Fibroblast of skin of scalp (primary cell): ENCODE measurements around the gene DIAPH1.

ENCODE experiments used
- DNase-seq: peaks from one replicate; pipeline ENCODE4 v3.0.0-alpha.2; 2013

Gene DIAPH1

DNA sequence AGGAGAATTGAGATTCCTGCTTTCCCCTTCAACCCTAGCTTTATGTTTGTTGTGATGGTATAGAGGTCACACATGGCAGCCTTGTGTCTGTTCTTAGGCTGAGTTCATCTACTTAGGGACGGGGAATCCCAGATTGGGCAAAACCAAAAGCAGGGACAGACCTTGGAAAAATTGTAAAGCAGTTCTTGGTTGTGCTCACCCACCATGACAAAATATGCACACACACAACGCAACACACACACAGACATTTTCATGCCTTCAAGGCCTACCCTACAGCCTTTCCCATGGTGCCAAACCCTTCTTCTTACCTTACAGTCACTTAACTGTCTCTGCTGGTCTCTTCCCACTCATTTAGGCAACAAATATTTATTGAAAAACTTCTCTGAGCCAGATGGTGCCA, 115.1 kb downstream of the DIAPH1 start:
- DNase-seq = no peak

DNA sequence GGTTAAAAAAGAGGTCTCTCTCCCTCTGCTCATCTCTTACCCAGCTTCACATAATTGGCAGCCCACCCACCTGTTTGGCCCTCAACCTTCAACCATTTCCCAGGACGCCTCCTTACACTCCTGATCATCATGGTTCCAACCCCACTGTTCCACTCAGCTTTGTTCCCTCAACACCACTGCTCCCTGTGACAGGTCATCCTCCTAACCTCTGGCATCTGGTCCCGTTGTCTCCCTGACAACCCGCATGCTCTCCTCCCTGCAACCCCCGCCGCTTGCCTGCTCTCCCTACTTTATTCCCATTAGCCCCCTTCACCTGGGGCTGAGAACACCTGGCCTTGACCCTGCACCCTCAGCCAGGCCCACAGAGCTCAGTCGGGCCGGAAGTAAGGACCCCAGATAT, 117.0 kb downstream of the DIAPH1 start:
- no peak for DNase-seq

DNA sequence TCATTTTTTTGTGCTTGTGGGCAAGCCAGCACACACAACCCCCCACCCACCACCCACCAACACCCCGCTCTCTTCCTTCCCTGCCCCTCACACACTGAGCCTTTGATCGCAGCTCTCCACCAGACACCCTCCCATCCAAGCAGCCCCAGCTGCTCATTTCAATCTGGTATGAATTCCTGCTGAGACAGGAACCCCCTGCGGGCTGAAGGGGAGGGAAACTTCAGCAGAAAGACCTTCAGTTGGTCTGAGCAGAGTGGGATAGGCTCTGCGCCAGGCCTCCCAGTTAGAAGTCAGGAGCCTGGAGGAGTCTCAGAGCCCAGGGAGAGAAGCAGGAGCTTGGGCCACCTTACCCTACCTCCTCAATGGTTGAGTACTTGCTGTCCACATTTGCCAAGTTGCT, 122.8 kb downstream of the DIAPH1 start:
- peak; percentile 95 for DNase-seq

DNA sequence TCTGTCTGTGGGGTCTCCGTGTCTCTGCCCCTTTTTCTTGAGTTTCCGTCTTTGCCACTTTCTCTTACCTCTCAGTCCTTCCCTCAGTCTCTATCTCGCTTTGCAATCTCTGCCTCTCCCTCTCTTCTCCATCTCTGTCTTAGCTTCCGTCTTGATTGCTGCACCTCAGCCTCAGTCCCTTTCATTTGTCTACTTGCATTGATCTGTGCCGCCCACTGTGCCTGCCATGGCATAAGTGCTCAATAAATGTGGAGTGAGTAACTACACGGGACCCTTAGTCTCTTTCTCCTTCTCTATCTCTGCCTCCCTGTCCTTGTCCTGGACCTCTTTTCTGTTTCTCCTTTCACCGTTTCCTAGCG, 123.4 kb downstream of the DIAPH1 start:
- no peak for DNase-seq

DNA sequence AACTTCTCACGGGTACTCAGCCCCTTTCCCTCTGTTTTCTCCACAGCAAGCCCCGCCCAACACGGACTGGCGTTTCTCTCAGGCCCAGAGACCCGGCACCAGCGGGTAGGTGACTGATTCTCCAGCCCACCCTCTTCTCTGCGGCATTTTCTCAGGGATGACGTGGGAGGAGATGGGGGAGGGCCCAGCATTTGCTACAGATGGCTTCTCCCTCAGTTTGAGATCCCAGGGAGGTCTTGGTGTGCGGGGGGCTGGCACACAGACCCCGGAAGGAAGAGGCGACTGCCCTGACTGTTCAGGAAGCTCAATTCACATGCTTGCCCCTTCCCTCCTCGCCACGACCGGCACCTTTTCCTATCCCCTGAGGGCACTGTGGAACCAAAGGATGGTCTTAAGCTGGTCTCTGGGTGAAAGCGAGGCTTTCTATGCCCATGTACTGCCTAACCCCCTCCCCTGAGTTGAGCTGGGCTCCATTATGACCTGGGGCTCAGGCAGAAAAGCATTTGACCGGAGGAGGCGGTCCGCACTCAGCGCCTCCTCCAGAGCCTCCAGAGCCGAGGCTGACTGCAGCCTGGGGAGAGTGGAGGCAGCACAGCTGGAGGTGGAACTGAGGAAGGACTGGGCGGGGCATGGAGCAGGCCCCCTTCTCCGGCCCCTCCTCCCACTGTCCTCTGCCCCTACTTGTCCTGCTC, 123.9 kb downstream of the DIAPH1 start:
- DNase-seq = peak; percentile 66

DNA sequence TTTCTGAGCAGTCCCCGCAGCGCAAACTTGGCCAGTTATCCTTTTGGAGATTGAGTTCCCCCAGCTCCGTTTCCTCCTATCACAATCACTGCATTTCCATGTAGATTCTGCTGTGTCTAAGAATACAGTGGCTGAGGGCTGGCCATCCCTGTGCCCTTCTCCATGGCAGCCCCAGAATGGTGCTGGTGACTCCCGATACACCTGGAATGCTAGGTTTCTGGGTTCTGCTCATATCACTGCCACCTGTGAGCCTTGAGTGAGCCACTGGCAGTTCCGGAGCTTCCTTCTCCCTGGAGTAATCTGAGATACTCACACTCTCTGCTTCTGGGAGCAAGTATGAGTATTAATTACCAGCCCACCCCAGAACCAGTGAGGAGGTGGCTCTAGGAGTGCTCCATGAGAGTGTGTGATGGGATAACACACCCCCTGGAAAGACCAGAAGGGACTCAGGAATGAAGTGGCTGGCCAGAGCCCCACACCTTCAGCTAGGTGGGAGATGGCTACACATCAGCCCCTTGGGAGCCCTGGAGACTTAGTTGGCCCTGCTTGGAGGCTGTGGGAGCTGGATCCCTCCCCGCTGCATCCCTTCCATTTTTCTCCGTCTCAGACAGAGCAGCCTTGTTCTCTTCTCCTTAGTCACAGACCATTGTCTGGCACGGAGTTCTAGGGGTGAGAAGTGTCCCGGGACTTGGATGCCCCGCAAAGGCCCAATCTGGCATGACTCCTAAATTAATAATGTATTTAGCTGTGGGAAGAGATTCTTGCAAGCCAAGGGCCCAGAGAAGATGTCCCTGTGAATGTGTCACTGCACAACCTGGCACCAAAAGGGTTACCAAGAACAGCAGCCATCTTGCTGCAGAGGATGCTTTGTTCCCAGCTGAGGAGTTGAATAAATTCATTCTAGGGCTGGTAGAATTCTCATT, 125.0 kb downstream of the DIAPH1 start:
- DNase-seq = peak; percentile 86

DNA sequence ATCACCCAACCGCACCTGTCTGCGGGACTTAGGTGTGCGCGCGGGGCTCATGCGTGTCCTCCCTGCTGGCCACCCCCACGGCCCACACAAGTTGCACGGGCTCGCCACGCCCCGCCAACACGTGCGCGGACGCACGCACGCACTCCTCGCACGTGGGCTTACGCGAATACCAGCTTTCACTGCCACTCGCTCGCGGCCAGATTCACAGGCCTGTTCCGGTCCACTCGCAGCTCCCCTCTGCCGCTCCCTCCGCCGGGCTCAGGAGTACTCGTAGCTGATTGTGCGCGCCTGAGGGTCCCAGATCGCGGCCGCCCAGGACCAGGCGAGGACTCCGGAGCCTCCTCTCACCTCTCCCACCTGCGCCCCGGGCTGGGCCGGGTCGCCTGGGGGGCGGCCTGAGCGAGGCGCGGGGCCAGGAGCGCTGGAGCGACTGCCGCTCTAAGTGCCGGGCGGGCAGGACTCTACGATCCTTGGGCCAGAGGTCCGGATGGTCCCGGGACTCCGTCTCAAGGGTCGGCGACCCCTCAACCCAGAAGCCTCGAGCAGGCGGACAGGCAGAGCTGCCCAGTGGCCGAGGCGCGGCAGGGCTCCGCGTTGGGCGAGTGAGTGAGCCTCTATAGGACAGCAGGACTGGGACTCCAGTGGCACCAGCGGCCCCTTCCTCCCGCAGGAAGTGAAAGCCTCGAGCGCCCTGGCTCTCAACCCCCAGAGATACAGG, 126.5 kb downstream of the DIAPH1 start:
- DNase-seq = no peak

DNA sequence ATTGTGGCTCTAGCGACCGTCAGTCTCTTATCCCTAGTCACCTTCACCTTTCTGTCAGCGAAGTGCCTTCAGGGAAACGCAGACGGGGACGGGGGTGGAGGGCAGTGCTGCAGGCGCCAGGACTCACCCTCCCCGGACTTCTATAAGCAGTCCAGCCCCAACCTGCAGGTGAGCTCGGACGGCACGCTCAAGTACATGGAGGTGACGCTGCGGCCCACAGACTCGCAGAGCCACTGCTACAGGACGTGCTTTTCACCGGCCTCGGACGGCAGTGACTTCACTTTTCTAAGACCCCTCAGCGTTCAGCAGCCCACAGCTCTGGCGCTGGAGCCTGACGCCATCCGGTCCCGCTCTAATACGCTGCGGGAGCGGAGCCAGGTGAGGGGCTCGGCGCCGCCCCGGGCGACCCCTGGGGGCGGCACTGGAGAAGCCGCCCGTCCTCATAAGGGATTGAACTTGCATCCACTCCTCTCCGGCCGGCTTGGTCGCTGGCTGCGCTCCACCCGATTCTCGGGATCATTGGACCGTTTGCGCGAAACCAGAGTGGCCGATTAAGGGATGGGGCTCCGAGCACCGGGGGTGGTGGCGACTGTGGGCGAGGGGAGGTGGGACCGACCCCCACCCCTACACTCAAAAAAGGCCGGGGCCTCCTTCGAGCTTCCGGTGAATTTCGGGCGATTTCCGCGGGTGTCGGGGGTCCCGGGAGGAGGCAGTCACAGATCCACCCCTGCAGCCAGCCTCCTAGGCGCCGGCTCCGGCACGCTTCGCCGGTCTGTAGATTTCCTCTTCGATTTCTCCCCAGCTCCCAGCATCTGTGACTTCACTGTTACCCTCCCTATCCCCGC, 127.3 kb downstream of the DIAPH1 start:
- DNase-seq = no peak

DNA sequence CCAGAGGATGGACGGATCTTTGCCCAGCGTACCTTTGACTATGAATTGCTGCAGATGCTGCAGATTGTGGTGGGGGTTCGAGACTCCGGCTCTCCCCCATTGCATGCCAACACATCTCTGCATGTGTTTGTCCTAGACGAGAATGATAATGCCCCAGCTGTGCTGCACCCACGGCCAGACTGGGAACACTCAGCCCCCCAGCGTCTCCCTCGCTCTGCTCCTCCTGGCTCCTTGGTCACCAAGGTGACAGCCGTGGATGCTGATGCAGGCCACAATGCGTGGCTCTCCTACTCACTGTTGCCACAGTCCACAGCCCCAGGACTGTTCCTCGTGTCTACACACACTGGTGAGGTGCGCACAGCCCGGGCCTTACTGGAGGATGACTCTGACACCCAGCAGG, 128.0 kb downstream of the DIAPH1 start:
- no peak for DNase-seq

DNA sequence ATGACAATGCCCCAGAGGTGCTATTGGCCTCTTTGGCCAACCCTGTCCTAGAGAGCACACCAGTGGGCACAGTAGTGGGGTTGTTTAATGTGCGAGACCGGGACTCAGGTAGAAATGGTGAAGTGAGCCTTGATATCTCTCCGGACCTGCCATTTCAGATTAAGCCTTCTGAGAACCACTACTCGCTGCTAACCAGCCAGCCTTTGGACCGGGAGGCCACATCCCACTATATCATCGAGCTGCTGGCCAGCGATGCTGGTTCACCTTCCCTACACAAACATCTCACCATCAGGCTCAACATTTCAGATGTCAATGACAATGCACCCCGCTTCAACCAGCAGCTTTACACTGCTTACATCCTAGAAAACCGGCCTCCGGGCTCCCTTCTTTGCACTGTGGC, 128.5 kb downstream of the DIAPH1 start:
- DNase-seq = no peak

DNA sequence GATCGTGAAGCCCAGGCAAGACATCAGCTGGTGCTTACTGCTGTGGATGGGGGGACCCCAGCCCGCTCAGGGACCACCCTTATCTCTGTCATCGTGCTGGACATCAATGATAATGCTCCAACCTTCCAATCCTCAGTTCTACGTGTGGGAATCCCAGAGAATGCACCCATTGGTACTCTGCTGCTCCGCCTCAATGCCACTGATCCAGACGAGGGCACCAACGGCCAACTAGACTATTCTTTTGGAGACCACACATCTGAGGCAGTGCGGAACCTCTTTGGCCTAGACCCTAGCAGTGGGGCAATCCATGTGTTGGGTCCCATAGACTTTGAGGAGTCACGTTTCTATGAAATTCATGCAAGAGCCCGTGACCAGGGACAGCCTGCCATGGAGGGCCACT, 129.0 kb downstream of the DIAPH1 start:
- DNase-seq = no peak

DNA sequence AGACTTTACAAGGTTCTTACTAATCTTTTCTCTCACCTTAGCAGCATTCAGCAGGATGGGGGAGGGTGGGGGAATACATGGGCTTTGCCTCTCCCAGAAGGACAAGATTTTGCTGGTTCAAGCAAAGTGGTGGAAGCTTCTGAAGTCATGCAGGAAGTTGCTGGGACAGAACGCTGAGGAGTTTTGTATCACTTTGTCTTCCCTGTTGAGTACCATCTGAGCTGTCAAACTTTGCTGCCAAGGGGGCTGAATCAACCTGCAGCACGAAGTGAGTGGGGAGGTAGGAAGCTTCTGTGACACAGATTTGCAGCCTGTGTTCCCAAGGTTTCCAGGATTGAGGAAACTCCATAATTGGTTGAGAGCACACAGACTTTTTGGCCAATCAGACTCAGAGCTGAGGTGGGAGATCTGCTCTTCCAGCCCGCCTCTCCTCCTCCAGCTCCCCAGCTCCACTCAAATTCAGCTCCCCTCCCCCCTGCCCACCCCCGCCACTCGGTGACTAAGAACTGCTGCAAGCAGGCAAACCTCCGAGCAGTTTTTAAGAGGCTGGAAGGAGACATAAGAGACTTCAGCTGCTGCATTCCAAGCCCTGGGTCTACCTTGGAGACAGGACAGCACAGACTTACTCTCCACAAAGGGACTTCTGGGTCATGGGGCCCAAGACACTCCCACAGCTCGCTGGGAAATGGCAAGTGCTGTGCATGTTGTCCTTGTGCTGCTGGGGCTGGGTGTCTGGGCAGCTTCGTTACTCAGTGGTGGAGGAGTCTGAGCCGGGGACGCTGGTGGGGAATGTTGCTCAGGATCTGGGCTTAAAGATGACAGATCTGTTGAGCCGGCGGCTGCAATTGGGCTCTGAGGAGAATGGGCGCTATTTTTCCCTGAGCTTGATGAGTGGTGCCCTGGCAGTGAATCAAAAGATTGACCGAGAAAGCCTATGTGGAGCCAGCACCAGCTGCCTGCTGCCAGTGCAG, 129.9 kb downstream of the DIAPH1 start, which contains the start of gene PCDHGC5:
PCDHGC5 (plus strand) TSS at position 491 of the 971 bp plus-strand sequence; CDS start at position 651, 160 bp downstream.
- peak; percentile 80 for DNase-seq

DNA sequence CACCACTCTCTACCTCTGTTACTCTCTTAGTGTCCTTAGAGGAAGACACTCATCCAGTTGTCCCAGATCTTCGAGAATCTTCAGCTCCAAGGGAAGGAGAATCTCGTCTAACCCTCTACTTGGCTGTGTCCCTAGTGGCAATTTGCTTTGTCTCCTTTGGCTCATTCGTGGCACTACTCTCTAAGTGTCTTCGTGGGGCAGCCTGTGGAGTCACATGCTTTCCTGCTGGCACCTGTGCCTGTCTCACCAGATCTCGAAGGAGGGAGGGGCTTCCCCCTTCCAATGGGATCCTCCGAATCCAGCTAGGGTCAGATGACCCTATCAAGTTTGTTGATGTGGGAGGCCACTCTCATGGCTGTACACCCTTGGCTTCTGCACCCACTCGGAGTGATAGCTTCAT, 131.7 kb downstream of the DIAPH1 start:
- DNase-seq = no peak

DNA sequence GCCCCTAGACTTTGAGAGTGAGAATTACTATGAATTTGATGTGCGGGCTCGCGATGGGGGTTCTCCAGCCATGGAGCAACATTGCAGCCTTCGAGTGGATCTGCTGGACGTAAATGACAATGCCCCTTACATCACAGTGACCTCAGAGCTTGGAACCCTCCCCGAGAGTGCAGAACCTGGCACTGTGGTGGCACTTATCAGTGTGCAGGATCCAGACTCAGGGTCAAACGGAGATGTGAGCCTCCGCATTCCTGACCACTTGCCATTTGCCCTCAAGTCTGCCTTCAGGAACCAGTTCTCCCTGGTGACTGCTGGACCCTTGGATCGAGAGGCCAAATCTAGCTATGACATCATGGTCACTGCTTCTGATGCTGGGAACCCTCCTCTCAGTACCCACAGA, 132.7 kb downstream of the DIAPH1 start:
- DNase-seq = no peak

DNA sequence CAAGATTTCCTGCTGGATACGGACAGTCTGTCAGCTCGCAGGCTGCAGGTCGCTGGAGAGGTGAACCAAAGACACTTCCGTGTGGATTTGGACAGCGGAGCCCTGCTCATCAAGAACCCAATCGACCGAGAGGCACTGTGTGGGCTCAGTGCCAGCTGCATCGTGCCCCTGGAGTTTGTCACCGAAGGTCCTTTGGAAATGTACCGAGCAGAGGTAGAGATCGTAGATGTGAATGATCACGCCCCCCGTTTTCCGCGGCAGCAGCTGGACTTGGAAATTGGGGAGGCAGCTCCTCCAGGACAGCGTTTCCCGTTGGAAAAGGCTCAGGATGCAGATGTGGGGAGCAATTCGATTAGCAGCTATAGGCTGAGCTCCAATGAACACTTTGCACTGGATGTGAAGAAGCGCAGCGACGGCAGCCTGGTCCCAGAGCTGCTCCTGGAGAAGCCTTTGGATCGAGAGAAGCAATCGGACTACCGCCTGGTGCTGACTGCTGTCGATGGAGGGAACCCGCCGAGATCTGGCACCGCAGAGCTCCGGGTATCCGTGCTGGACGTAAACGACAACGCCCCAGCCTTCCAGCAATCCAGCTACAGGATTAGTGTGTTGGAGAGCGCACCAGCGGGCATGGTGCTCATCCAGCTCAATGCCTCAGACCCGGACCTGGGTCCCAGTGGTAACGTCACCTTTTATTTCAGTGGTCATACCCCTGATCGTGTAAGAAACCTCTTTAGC, 133.3 kb downstream of the DIAPH1 start:
- DNase-seq = no peak

DNA sequence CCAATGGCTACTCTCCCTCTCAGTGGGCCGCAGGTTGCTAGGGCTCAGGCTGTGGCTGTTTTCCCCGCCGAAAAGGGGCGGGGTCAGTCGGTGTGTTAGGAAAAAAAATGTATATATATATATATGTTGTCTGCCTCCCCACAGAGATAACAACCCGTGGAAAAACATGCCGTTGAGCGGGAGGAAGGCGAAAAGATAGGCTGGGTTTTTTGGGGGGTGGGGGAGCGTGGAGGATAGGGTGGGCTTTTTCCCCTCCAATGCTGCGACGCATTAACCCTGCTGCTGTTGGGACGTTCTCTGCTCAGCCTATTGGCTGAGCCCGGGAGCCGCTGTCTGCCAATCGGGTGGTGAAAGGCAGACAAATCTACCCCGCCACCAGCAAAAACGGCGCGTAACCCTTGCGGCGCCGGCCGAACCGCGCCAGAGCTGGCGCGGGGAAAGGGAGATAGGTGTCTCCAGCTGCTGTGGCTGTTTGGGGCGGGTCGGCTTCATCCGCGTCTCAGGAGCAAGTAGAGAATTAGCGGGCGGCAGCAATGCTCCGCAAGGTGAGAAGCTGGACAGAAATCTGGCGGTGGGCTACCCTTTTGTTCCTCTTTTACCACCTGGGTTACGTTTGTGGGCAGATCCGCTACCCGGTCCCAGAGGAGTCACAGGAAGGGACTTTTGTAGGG, 134.0 kb downstream of the DIAPH1 start, which contains the start of gene PCDHGC4:
PCDHGC4 (plus strand) TSS at position 390 of the 671 bp plus-strand sequence; CDS start at position 534, 144 bp downstream.
- DNase-seq = no peak

DNA sequence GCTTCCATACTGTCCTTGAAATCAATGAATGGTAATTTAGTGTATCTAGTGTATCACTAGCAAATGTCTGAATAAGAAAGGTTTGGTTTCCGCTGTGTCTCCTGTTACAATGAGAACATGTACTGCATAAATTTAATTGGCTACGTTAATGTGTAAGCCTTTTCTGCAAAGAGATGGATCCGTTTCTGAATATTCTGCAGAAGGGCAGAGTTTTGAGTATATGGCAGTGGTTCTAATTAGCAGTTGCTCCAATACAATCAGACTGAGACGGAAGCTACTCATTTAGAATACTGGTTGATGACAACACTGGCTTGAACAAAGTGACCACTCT, 134.5 kb downstream of the DIAPH1 start:
- no peak for DNase-seq

DNA sequence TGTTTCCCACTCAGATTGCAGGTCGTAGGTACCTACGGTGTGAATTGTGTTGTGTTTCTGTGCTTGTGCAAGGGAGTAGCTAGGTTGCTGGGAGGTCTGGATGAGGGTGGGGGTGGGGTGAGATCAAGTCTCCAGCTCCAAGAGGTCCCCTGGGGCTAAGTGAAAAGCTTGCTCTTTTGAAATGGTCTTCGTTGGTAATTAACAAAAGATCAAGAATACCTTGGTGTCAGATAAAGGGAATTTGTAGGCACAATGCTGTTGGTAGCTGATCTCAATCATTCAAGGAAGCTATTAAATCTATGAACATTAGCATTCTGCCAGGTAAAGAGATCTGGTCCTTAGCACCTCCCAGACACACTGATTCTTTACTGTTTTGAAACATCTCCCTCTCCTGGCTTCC, 134.9 kb downstream of the DIAPH1 start:
- DNase-seq = no peak

DNA sequence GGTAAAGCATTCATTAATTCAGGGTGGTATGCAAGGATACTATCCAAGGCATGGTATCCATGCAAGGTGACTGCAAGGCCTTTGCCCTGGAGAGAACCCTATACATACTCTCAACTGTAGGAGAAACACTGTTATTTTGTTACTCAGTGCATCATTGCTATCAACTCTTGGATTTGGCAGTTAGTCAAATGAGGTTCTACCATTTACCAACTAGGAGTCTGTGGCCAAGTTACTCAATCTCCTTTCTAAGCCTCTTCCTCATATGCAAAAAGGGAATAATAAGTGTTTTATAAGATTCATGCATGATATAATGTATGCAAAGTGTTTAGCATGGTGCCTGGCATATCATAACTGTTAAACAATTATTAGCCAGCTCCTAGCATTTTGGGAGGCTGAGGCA, 139.0 kb downstream of the DIAPH1 start:
- no peak for DNase-seq
